ENCODE measurements around the gene PELI1.
"Not testable (repeated sequence)": the region's sequence is repeated elsewhere in the genome, so short reads cannot be mapped to it uniquely, and the experiment has no call there.

The PELI1 gene

DNA sequence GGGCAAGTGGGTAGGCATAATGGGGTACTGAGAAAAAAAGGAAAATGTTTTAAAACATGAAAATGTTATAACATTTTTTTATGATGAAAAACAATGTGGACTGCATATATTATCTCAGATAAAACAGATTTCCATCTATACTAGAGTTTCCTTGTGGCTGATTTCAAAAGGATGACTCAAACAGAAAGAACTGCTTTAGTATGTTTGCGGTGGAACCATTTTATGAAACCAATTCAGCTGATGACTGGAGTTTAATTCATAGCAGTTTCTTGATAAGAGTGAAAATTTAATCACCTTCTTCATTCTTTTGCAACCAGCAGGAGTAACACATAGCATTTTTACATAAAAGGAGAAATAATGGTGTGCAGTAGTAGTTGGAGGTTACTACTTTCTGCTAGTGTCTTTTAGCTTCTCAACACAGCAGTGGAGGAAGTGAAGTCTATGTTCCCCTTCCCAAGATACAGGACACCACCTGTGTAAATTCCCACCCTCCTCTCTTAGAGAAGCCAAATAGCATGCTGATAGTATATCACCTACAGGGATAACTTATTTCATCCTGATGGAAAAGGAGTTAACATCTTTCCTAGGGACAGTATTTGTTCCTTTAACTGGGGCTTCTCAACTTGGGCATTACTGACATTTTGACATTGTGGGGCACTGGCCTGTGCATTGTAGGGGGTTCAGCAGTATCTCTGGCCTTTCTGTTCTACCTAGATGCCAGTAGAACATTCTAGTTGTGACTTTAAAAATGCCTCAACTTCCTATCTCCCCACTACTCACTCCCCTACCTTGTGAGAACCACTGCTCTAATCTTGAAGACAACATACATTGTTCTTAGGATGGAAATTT is 29.9 kb downstream of the PELI1 start:
- peaks cover 56% of the 10 kb centered on the region for H4K20me1 ChIP-seq
- no peaks in the 10 kb centered on the region for H3K27me3 ChIP-seq
- no peak for TF ChIP-seq Cebpa-rat (IDR thresholded peaks at IDR 0.05)
- H3K4me3 ChIP-seq = no peak overlapping the region
- H3K36me3 ChIP-seq = no peaks in the 10 kb centered on the region
- H3K4me2 ChIP-seq = no peak overlapping the region
- no peaks in the 10 kb centered on the region for H3K4me1 ChIP-seq
- no peaks in the 10 kb centered on the region for H3K9me3 ChIP-seq
- no peak overlapping the region for H3K9ac ChIP-seq
- no peak overlapping the region for H3K27ac ChIP-seq

GRCh38 chr2:64112016-64112415 is 32.2 kb downstream of the PELI1 start:
- H3K4me2 ChIP-seq = no peak overlapping the region
- no peak overlapping the region for H3K4me3 ChIP-seq
- H3K4me1 ChIP-seq = no peaks in the 10 kb centered on the region
- H3K9ac ChIP-seq = no peak overlapping the region
- H3K9me3 ChIP-seq = no peaks in the 10 kb centered on the region
- peaks cover 16% of the 10 kb centered on the region for H3K36me3 ChIP-seq
- H3K27ac ChIP-seq = no peak overlapping the region
- no peaks in the 10 kb centered on the region for H3K27me3 ChIP-seq
- TF ChIP-seq Cebpa-rat (IDR thresholded peaks at IDR 0.05) = no peak
- H4K20me1 ChIP-seq = peaks cover 46% of the 10 kb centered on the region

DNA sequence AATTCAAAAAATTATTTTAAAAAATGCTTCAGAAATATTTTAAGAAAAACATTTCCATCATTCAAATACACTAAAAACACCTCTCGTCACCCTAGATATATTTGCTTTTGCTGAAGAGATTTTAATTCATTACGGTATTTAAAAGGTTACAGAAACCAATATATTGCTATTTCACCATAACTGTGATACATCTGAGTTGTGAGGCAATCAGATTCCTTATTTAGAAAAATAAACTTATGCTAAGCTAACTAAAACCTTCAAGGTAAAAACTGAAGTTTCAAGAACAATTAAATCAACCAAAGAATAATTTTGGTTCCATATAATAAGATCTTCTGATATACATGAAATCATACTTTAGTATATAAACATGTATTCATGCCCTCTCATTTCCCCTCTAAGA is 32.8 kb downstream of the PELI1 start:
- no peak overlapping the region for H3K4me2 ChIP-seq
- no peaks in the 10 kb centered on the region for H3K27me3 ChIP-seq
- H4K20me1 ChIP-seq = peaks cover 40% of the 10 kb centered on the region
- no peaks in the 10 kb centered on the region for H3K4me1 ChIP-seq
- peaks cover 22% of the 10 kb centered on the region for H3K36me3 ChIP-seq
- H3K9ac ChIP-seq = no peak overlapping the region
- H3K4me3 ChIP-seq = no peak overlapping the region
- no peaks in the 10 kb centered on the region for H3K9me3 ChIP-seq
- no peak for TF ChIP-seq Cebpa-rat (IDR thresholded peaks at IDR 0.05)
- no peak overlapping the region for H3K27ac ChIP-seq

- Histone ChIP-seq H3K4me2 (no peak overlapping the region), H3K4me3 (no peak overlapping the region), H3K9ac (no peak overlapping the region), H3K36me3 (peaks cover 46% of the 10 kb centered on the region), H3K9me3 (no peaks in the 10 kb centered on the region), H4K20me1 (peaks cover 19% of the 10 kb centered on the region), H3K4me1 (no peaks in the 10 kb centered on the region), H3K27ac (no peak overlapping the region), H3K27me3 (no peaks in the 10 kb centered on the region)
- no peak for TF ChIP-seq Cebpa-rat (IDR thresholded peaks at IDR 0.05)
Measured at GRCh38 chr2:64108666-64109241, 35.5 kb downstream of the PELI1 start.

DNA sequence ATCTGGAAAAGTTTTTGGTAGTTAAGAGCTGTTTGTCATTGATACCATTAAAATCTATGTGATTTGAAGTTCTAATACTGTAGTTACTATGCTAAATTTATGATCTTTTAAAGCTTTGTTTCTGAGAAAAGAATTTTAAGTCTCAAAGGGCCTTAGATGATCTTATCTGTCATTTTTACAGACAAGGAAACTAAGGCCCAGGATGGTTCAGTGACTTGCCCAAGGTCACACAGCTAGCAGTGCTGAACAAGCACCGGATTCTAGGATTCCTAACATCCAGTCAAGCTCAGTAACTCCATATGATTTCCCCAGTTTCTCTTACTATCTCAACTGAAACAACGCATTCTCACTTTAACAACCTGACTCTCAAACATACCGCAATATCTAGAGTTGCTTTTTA is 37.7 kb downstream of the PELI1 start:
- Histone ChIP-seq H3K4me3 (no peak overlapping the region), H3K27ac (no peak overlapping the region), H3K4me2 (no peak overlapping the region), H3K36me3 (peaks cover 63% of the 10 kb centered on the region), H3K27me3 (no peaks in the 10 kb centered on the region), H3K4me1 (peaks cover 8% of the 10 kb centered on the region), H3K9ac (no peak overlapping the region), H3K9me3 (no peaks in the 10 kb centered on the region), H4K20me1 (peaks cover 13% of the 10 kb centered on the region; the same call in 1 of the 2 replicates)
- no peak for TF ChIP-seq Cebpa-rat (IDR thresholded peaks at IDR 0.05)

- Histone ChIP-seq H3K4me1 (peaks cover 14% of the 10 kb centered on the region), H4K20me1 (peaks cover 13% of the 10 kb centered on the region; the same call in 1 of the 2 replicates), H3K4me2 (no peak overlapping the region), H3K27me3 (no peaks in the 10 kb centered on the region), H3K9me3 (no peaks in the 10 kb centered on the region), H3K27ac (no peak overlapping the region), H3K4me3 (no peak overlapping the region), H3K36me3 (peaks cover 63% of the 10 kb centered on the region), H3K9ac (no peak overlapping the region)
- no peak for TF ChIP-seq Cebpa-rat (IDR thresholded peaks at IDR 0.05)
Measured at GRCh38 chr2:64105670-64106461, 38.4 kb downstream of the PELI1 start.

- Histone ChIP-seq H3K4me3 (no peak overlapping the region), H4K20me1 (peaks cover 13% of the 10 kb centered on the region; the same call in 1 of the 2 replicates), H3K4me2 (no peak overlapping the region), H3K27ac (no peak overlapping the region), H3K4me1 (peaks cover 18% of the 10 kb centered on the region), H3K27me3 (no peaks in the 10 kb centered on the region), H3K36me3 (peaks cover 67% of the 10 kb centered on the region), H3K9ac (no peak overlapping the region), H3K9me3 (no peaks in the 10 kb centered on the region)
- no peak for TF ChIP-seq Cebpa-rat (IDR thresholded peaks at IDR 0.05)
Measured at GRCh38 chr2:64104933-64105332, 39.3 kb downstream of the PELI1 start.

- not testable (repeated sequence) for H3K4me3 ChIP-seq, H3K9ac ChIP-seq, H3K9me3 ChIP-seq, H4K20me1 ChIP-seq, H3K4me2 ChIP-seq, H3K27me3 ChIP-seq, H3K27ac ChIP-seq
- H3K4me1 ChIP-seq = peaks cover 18% of the 10 kb centered on the region
- H3K36me3 ChIP-seq = peaks cover 71% of the 10 kb centered on the region
Measured at GRCh38 chr2:64102736-64103135, 41.5 kb downstream of the PELI1 start.

GRCh38 chr2:64101141-64101591 is 43.1 kb downstream of the PELI1 start:
- Histone ChIP-seq H3K27ac (no peak overlapping the region), H3K9me3 (no peaks in the 10 kb centered on the region), H3K4me3 (no peak overlapping the region), H4K20me1 (no peaks in the 10 kb centered on the region), H3K9ac (no peak overlapping the region), H3K4me2 (no peak overlapping the region), H3K27me3 (no peaks in the 10 kb centered on the region), H3K36me3 (peaks cover 67% of the 10 kb centered on the region), H3K4me1 (peaks cover 18% of the 10 kb centered on the region)
- TF ChIP-seq Cebpa-rat (IDR thresholded peaks at IDR 0.05) = no peak

DNA sequence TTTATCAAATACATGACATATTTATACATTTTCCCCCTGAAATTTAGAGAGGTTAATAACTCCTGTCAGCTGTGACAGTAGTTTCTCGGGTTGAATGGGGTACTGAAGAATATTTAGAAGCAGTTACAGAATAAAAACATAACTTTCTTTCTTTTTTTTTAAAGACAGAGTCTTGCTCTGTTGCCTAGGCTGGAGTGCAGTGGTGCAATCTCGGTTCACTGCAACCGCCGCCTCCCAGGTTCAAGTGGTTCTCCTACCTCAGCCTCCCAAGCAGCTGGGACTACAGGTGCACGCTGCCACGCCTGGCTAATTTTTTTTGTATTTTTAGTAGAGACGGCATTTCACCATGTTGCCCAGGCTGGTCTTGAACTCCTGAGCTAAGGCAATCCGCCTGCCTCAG is 43.6 kb downstream of the PELI1 start:
- Histone ChIP-seq H3K4me1 (peaks cover 18% of the 10 kb centered on the region), H3K36me3 (peaks cover 67% of the 10 kb centered on the region)
- not testable (repeated sequence) for H3K4me3 ChIP-seq, H3K4me2 ChIP-seq, H4K20me1 ChIP-seq, H3K27me3 ChIP-seq, H3K27ac ChIP-seq, H3K9me3 ChIP-seq, H3K9ac ChIP-seq
